GM12878 (cell line): ENCODE measurements around the gene GDF11.

ENCODE experiments used
- BCL11A ChIP-seq: IDR thresholded peaks from 2 replicates; pipeline ENCODE4 v1.6.1; 2011; ENCODE audit warnings: low read depth, low read length
- CEBPB ChIP-seq, 2 experiments: fragments of 150-350 bp in 1 of 2; IDR thresholded peaks; 2 replicates each; pipeline ENCODE4 v1.6.1; 2012 to 2014; ENCODE audit warnings: low read depth in 2 of 2, low read length in 2 of 2, borderline replicate concordance in 1 of 2, inconsistent platforms in 1 of 2
- EED ChIP-seq: sonication (generic); IDR thresholded peaks from 2 replicates; pipeline ENCODE4 v1.6.1; 2016; ENCODE audit warnings: antibody characterized with exemption, low read depth
- EZH2 ChIP-seq: IDR thresholded peaks from 2 replicates; pipeline ENCODE4 v1.6.1; 2012; ENCODE audit warnings: low read depth, mild to moderate bottlenecking, control low read depth, inconsistent platforms, low read length, borderline replicate concordance; ENCODE audit not compliant: control insufficient read depth
- JUND ChIP-seq: IDR thresholded peaks from 2 replicates; pipeline ENCODE4 v1.6.1; 2012; ENCODE audit warnings: low read depth, mild to moderate bottlenecking, low read length, improper control_type of control experiment, moderate library complexity
- NR2C2 ChIP-seq: IDR thresholded peaks from 2 replicates; pipeline ENCODE4 v1.6.1; 2011; ENCODE audit warnings: borderline replicate concordance, low read depth; ENCODE audit not compliant: control insufficient read depth, insufficient read length
- RELA ChIP-seq: fragments of 450-650 bp; IDR thresholded peaks from 2 replicates; pipeline ENCODE4 v1.8.0; 2014; ENCODE audit warnings: borderline replicate concordance; ENCODE audit not compliant: partially characterized antibody
- SIN3A ChIP-seq: IDR thresholded peaks from 2 replicates; pipeline ENCODE4 v1.6.1; 2012; ENCODE audit warnings: low read depth, low read length, improper control_type of control experiment
- SUPT20H ChIP-seq: IDR thresholded peaks from 2 replicates; pipeline ENCODE4 v1.6.1; 2011; ENCODE audit warnings: low read depth, mild to moderate bottlenecking, low read length, moderate library complexity, borderline replicate concordance; ENCODE audit not compliant: control insufficient read depth
- TF ChIP-seq, protein P1 (sequence below): IDR thresholded peaks from 2 replicates; pipeline ENCODE4 v1.6.1; 2011; ENCODE audit warnings: mild to moderate bottlenecking, low read depth, low read length, moderate library complexity; ENCODE audit not compliant: insufficient replicate concordance
- TF ChIP-seq, protein P2 (sequence below): IDR thresholded peaks from 2 replicates; pipeline ENCODE4 v1.6.1; 2012; ENCODE audit warnings: mild to moderate bottlenecking, low read depth, low read length

- TF ChIP-seq EED: no peak
- no peak for TF ChIP-seq CEBPB (IDR thresholded peaks at IDR 0.05; ENCODE audit: borderline replicate concordance in 1 of 2, low read depth in 2 of 2, low read length in 2 of 2)
- TF ChIP-seq, protein P1, sequence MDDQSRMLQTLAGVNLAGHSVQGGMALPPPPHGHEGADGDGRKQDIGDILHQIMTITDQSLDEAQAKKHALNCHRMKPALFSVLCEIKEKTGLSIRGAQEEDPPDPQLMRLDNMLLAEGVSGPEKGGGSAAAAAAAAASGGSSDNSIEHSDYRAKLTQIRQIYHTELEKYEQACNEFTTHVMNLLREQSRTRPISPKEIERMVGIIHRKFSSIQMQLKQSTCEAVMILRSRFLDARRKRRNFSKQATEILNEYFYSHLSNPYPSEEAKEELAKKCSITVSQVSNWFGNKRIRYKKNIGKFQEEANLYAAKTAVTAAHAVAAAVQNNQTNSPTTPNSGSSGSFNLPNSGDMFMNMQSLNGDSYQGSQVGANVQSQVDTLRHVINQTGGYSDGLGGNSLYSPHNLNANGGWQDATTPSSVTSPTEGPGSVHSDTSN: no peak
- no peak for TF ChIP-seq SUPT20H
- TF ChIP-seq JUND: no peak
- TF ChIP-seq NR2C2: no peak
- TF ChIP-seq RELA: no peak
- TF ChIP-seq BCL11A: no peak
- TF ChIP-seq SIN3A: no peak
- TF ChIP-seq, protein P2, sequence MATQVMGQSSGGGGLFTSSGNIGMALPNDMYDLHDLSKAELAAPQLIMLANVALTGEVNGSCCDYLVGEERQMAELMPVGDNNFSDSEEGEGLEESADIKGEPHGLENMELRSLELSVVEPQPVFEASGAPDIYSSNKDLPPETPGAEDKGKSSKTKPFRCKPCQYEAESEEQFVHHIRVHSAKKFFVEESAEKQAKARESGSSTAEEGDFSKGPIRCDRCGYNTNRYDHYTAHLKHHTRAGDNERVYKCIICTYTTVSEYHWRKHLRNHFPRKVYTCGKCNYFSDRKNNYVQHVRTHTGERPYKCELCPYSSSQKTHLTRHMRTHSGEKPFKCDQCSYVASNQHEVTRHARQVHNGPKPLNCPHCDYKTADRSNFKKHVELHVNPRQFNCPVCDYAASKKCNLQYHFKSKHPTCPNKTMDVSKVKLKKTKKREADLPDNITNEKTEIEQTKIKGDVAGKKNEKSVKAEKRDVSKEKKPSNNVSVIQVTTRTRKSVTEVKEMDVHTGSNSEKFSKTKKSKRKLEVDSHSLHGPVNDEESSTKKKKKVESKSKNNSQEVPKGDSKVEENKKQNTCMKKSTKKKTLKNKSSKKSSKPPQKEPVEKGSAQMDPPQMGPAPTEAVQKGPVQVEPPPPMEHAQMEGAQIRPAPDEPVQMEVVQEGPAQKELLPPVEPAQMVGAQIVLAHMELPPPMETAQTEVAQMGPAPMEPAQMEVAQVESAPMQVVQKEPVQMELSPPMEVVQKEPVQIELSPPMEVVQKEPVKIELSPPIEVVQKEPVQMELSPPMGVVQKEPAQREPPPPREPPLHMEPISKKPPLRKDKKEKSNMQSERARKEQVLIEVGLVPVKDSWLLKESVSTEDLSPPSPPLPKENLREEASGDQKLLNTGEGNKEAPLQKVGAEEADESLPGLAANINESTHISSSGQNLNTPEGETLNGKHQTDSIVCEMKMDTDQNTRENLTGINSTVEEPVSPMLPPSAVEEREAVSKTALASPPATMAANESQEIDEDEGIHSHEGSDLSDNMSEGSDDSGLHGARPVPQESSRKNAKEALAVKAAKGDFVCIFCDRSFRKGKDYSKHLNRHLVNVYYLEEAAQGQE: no peak
- TF ChIP-seq EZH2: no peak
Measured at GRCh38 chr12:55707841-55708694, 34.9 kb upstream of the GDF11 start, which contains the start of gene ITGA7.
